ENCODE results near the gene ZSWIM5.

Gene ZSWIM5

GRCh38 chr1:45011837-45012638 is 194.4 kb downstream of the ZSWIM5 start, which contains the start of gene UROD:
Gene UROD, plus strand, starts transcription at chr1:45012254. Its CDS starts 12 bp downstream, at chr1:45012266.
- H3K36me3 Mint-ChIP-seq (ENCODE audit: low read depth), result peaks cover 67% of the 10 kb centered on the region
- H3K4me1 Mint-ChIP-seq (ENCODE audit: low read depth), result peaks cover 64% of the 10 kb centered on the region

GRCh38 chr1:45010855-45011811 is 195.3 kb downstream of the ZSWIM5 start, which contains the start of gene HECTD3:
Gene HECTD3, minus strand, starts transcription at chr1:45011324. Its CDS starts 67 bp downstream, at chr1:45011257.
- Mint-ChIP-seq H3K4me1 (ENCODE audit: low read depth) (peaks cover 55% of the 10 kb centered on the region), H3K4me3 (peak within 1 kb of the TSS; percentile 88), H3K9me3 (no peaks in the 10 kb centered on the region), H3K36me3 (ENCODE audit: low read depth) (peaks cover 76% of the 10 kb centered on the region), H3K27ac (peak within 1 kb of the TSS; percentile 86), H3K27me3 (no peaks in the 10 kb centered on the region)
- intact Hi-C loops (cut with micrococcal nuclease), result loop anchor here (5.0 kb wide), 3 partner anchors 234 to 481 kb away; partner anchors contain the start of genes RNU5D-1, RPS8 and TESK2

More at GRCh38 chr1:45011837-45012638, 194.4 kb downstream of the ZSWIM5 start, which contains the start of gene UROD:
- H3K27ac Mint-ChIP-seq, result peak within 1 kb of the TSS; percentile 86
- H3K4me3 Mint-ChIP-seq, result peak within 1 kb of the TSS; percentile 88
- H3K9me3 Mint-ChIP-seq, result no peaks in the 10 kb centered on the region
- H3K27me3 Mint-ChIP-seq, result no peaks in the 10 kb centered on the region
- intact Hi-C loops (cut with micrococcal nuclease), result loop anchor here (1.0 to 5.0 kb wide), 5 partner anchors 235 to 480 kb away; partner anchors contain the start of genes RNU5D-1, RPS8 and TESK2

GRCh38 chr1:45009956-45010854 is 196.2 kb downstream of the ZSWIM5 start:
- H3K27ac Mint-ChIP-seq, result peak overlapping the region; percentile 86
- H3K4me3 Mint-ChIP-seq, result peak overlapping the region; percentile 88
- no peaks in the 10 kb centered on the region for H3K27me3 Mint-ChIP-seq
- peaks cover 55% of the 10 kb centered on the region for H3K4me1 Mint-ChIP-seq (ENCODE audit: low read depth)
- intact Hi-C loops (cut with micrococcal nuclease), result loop anchor here (5.0 kb wide), 3 partner anchors 233 to 482 kb away; partner anchors contain the start of genes RNU5D-1, RPS8 and TESK2
- H3K36me3 Mint-ChIP-seq (ENCODE audit: low read depth), result peaks cover 79% of the 10 kb centered on the region
- H3K9me3 Mint-ChIP-seq, result no peaks in the 10 kb centered on the region

- H3K4me1 Mint-ChIP-seq (ENCODE audit: low read depth), result peaks cover 49% of the 10 kb centered on the region
- H3K9me3 Mint-ChIP-seq, result no peaks in the 10 kb centered on the region
- no peak overlapping the region for H3K27ac Mint-ChIP-seq
- H3K27me3 Mint-ChIP-seq, result no peaks in the 10 kb centered on the region
- H3K36me3 Mint-ChIP-seq (ENCODE audit: low read depth), result peaks cover 79% of the 10 kb centered on the region
- intact Hi-C loops (cut with micrococcal nuclease), result no loop called here
- peak overlapping the region; percentile 88 for H3K4me3 Mint-ChIP-seq
Observed at GRCh38 chr1:45009296-45009865, 197.0 kb downstream of the ZSWIM5 start.

GRCh38 chr1:45008516-45008915 is 197.9 kb downstream of the ZSWIM5 start:
- no peak overlapping the region for H3K4me3 Mint-ChIP-seq
- no peaks in the 10 kb centered on the region for H3K27me3 Mint-ChIP-seq
- H3K4me1 Mint-ChIP-seq (ENCODE audit: low read depth), result peaks cover 40% of the 10 kb centered on the region
- intact Hi-C loops (cut with micrococcal nuclease), result no loop called here
- H3K27ac Mint-ChIP-seq, result no peak overlapping the region
- no peaks in the 10 kb centered on the region for H3K9me3 Mint-ChIP-seq
- H3K36me3 Mint-ChIP-seq (ENCODE audit: low read depth), result peaks cover 79% of the 10 kb centered on the region

- Mint-ChIP-seq H3K36me3 (ENCODE audit: low read depth) (peaks cover 83% of the 10 kb centered on the region), H3K9me3 (no peaks in the 10 kb centered on the region), H3K4me3 (no peak overlapping the region), H3K27me3 (no peaks in the 10 kb centered on the region), H3K4me1 (ENCODE audit: low read depth) (peaks cover 36% of the 10 kb centered on the region), H3K27ac (no peak overlapping the region)
- intact Hi-C loops (cut with micrococcal nuclease), result no loop called here
Observed at GRCh38 chr1:45008076-45008475, 198.3 kb downstream of the ZSWIM5 start.

GRCh38 chr1:45007311-45007710 is 199.1 kb downstream of the ZSWIM5 start:
- no peak overlapping the region for H3K4me3 Mint-ChIP-seq
- peaks cover 35% of the 10 kb centered on the region for H3K4me1 Mint-ChIP-seq (ENCODE audit: low read depth)
- no peak overlapping the region for H3K27ac Mint-ChIP-seq
- H3K27me3 Mint-ChIP-seq, result no peaks in the 10 kb centered on the region
- H3K36me3 Mint-ChIP-seq (ENCODE audit: low read depth), result peaks cover 85% of the 10 kb centered on the region
- no peaks in the 10 kb centered on the region for H3K9me3 Mint-ChIP-seq
- intact Hi-C loops (cut with micrococcal nuclease), result no loop called here

- H3K4me3 Mint-ChIP-seq, result no peak overlapping the region
- H3K4me1 Mint-ChIP-seq (ENCODE audit: low read depth), result peaks cover 41% of the 10 kb centered on the region
- intact Hi-C loops (cut with micrococcal nuclease), result no loop called here
- H3K36me3 Mint-ChIP-seq (ENCODE audit: low read depth), result peaks cover 94% of the 10 kb centered on the region
- no peaks in the 10 kb centered on the region for H3K9me3 Mint-ChIP-seq
- H3K27me3 Mint-ChIP-seq, result no peaks in the 10 kb centered on the region
- no peak overlapping the region for H3K27ac Mint-ChIP-seq
Observed at GRCh38 chr1:45005761-45006160, 200.6 kb downstream of the ZSWIM5 start.

GRCh38 chr1:45004281-45004920 is 202.0 kb downstream of the ZSWIM5 start:
- intact Hi-C loops (cut with micrococcal nuclease), result no loop called here
- H3K27me3 Mint-ChIP-seq, result no peaks in the 10 kb centered on the region
- H3K4me1 Mint-ChIP-seq (ENCODE audit: low read depth), result peaks cover 36% of the 10 kb centered on the region
- no peak overlapping the region for H3K4me3 Mint-ChIP-seq
- peaks cover 80% of the 10 kb centered on the region for H3K36me3 Mint-ChIP-seq (ENCODE audit: low read depth)
- no peak overlapping the region for H3K27ac Mint-ChIP-seq
- no peaks in the 10 kb centered on the region for H3K9me3 Mint-ChIP-seq

- H3K4me3 Mint-ChIP-seq, result no peak overlapping the region
- peaks cover 74% of the 10 kb centered on the region for H3K36me3 Mint-ChIP-seq (ENCODE audit: low read depth)
- peaks cover 29% of the 10 kb centered on the region for H3K4me1 Mint-ChIP-seq (ENCODE audit: low read depth)
- H3K27me3 Mint-ChIP-seq, result no peaks in the 10 kb centered on the region
- no peak overlapping the region for H3K27ac Mint-ChIP-seq
- intact Hi-C loops (cut with micrococcal nuclease), result loop anchor here (2.0 kb wide), 1 partner anchor 15 kb away; no protein-coding TSS in a partner anchor
- H3K9me3 Mint-ChIP-seq, result no peaks in the 10 kb centered on the region
Observed at GRCh38 chr1:45003741-45004140, 202.7 kb downstream of the ZSWIM5 start.

- peak overlapping the region; percentile 87 for H3K27ac Mint-ChIP-seq
- intact Hi-C loops (cut with micrococcal nuclease), result loop anchor here (2.0 kb wide), 1 partner anchor 14 kb away; no protein-coding TSS in a partner anchor
- peaks cover 66% of the 10 kb centered on the region for H3K36me3 Mint-ChIP-seq (ENCODE audit: low read depth)
Observed at GRCh38 chr1:45002650-45003645, 203.5 kb downstream of the ZSWIM5 start.

More at GRCh38 chr1:45002650-45003645, 203.5 kb downstream of the ZSWIM5 start:
- Mint-ChIP-seq H3K9me3 (no peaks in the 10 kb centered on the region), H3K4me1 (ENCODE audit: low read depth) (peaks cover 27% of the 10 kb centered on the region), H3K27me3 (no peaks in the 10 kb centered on the region), H3K4me3 (no peak overlapping the region)

All from dendritic cell treated with granulocyte-macrophage colony-stimulating factor and Interleukin-4, amounts not matched to agents 40 ng/mL and 50 ng/mL, for 4 days (primary cell).